C4-2B (cell line): ENCODE results near the gene JUP.
A peak's percentile ranks its signal among the peaks of the same experiment; 100 is the strongest.

ENCODE experiments used
- H3K27ac ChIP-seq: fragments of 450-650 bp; 2 replicates; pipeline ENCODE4 v1.5.1; 2017
- ZFX ChIP-seq: fragments of 450-650 bp; IDR thresholded peaks from 2 replicates; pipeline ENCODE4 v1.6.1; 2017
- TF ChIP-seq, protein P1 (sequence below): fragments of 450-650 bp; conservative IDR thresholded peaks from 2 replicates; pipeline ENCODE4 v1.5.1; 2017; ENCODE audit warnings: mild to moderate bottlenecking

JUP gene

DNA sequence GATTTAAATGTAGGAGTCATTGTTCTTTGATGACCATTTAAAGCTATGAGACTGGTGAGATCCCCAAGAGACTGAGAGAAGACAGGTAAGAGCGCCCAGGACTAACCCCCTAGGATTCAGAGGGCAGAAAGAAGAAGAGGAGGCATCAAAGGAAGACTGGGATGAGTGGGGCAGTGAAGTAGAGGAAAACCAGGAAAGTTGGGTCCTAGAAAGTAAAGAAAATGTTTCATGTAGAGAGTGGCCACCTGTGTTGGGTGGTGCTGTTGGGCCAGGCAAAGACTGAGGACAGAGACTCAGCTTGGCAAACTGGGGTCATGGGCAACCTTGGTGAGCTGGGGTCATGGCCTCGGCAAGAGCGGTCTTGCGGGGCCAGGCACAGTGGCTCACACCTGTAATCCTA is 50.8 kb downstream of the JUP start:
- TF ChIP-seq, protein P1, sequence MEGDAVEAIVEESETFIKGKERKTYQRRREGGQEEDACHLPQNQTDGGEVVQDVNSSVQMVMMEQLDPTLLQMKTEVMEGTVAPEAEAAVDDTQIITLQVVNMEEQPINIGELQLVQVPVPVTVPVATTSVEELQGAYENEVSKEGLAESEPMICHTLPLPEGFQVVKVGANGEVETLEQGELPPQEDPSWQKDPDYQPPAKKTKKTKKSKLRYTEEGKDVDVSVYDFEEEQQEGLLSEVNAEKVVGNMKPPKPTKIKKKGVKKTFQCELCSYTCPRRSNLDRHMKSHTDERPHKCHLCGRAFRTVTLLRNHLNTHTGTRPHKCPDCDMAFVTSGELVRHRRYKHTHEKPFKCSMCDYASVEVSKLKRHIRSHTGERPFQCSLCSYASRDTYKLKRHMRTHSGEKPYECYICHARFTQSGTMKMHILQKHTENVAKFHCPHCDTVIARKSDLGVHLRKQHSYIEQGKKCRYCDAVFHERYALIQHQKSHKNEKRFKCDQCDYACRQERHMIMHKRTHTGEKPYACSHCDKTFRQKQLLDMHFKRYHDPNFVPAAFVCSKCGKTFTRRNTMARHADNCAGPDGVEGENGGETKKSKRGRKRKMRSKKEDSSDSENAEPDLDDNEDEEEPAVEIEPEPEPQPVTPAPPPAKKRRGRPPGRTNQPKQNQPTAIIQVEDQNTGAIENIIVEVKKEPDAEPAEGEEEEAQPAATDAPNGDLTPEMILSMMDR, result no peak
- no peak for TF ChIP-seq ZFX
- no peak overlapping the region for H3K27ac ChIP-seq

DNA sequence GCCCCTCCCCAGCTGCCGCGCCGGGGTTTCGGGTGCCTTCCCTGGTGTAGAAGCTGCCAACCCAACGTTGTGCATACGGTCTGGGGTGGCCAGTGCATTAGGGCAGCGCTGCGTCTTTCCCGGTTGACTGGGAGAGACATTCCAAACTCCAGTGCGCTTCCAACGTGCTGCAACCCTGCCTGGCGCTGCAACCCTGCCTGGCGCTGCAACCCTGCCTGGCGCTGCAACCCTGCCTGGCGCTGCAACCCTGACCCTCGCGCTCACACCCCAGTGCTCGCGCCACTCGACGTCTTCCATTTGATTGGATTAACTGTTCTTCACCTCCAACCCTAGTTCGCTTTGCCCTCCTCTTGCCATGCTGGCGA is 51.6 kb downstream of the JUP start:
- peak overlapping the region; percentile 34 for H3K27ac ChIP-seq
- TF ChIP-seq, protein P1, result no peak
- no peak for TF ChIP-seq ZFX

DNA sequence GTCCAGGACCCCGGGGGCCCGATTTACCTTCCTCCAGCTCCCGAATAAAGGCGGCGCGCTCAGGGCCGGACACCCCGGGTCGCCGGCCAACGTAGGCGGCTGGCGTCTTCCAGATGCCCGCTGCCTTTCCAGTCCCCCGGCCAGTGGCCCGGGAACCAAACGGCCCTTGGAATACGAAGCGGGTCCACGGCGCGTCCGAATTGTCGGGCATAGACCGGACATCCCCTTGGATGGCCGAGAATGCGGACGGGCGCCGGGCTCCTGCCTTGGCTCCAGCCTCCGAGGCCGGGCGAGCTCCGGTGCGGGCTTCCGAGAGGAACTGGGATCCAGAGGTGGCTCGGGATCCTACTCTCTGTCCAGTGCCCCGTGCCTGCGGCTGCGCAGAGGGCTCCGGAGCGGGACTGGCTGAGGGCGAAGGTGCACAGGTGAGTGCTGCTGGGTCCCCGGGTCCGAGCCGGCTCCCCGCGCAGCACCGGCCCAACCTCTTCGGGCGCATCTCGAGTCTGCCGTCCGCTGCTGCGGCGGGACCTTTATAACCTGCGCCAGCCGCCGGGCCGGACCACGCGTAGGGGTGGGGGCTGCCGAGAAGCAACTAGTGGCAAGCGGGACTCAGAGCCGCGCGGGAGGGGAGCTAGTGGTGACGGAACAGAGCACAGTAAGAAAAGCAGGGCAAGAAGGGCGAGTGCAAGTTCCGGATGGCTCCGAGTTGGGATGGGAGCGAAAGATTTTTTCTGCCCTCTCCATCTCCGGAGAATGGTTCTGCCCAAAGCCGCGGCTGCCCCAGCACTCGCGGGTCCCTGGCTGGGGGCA is 52.2 kb downstream of the JUP start, which contains the start of gene HAP1:
TSS of gene HAP1 (minus strand) at position 505 of the 810 bp plus-strand sequence. CDS start at position 496, 9 bp downstream.
- peak within 1 kb of the TSS; percentile 34 for H3K27ac ChIP-seq
- TF ChIP-seq, protein P1, result no peak
- TF ChIP-seq ZFX, result no peak

DNA sequence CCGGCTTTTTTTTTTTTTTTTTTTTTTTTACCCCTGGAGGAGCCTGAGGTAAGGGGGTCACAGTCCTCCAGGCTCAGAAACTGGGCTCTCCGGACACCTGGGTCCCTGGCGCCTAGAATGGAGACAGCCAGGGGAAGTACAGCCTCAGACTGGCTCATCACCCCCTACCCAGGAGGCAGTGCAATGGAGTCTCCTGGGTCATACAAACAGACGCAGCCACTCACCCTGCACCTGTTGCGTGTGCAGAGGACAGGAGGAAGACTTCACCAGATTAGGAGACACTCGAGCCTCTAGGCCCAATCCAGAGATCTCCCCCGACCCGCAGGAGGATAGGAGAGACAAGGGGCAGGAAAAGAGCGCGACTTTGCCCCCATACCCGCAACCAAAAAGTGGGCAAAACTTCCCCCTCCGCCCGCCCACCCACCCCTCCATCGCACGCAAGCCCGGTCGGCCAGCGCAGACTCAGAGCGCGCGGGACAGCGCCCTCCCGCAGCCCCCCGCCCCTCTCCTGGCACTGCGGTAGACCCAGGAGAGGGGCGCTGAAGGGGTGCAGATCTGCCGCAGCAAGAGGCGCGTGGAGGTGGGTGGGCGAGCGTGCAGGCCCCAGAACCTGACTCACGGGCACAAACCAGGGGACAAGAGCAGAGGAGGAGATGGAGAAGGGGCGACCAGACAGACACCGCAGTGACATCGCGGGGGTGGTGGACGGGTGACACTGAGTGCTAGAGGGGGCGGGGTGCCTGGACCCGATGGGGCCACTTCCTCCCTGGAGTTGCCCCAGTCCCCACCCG is 53.0 kb downstream of the JUP start:
- H3K27ac ChIP-seq, result no peak overlapping the region; the same call in 1 of the 2 replicates
- TF ChIP-seq, protein P1, result no peak
- no peak for TF ChIP-seq ZFX

DNA sequence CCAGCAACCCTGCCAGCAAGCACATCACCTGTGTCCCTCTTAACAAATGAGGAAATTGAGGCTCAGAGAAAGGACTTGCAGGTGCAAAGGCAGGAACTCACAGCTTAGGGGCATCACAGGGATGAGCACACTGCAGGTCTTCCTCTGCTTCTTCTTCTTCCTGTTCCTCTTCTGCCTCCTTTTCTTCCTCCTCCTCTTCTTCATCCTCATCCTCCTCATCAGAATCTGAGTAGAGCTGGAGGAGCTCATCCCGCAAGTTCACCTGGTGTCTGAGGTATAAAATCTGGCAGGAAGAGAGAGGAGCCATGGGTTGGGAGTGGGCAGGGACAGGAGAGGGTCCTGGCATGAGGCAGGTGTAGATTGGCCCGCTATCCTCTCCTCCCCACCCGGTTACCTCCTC is 54.7 kb downstream of the JUP start:
- no peak for TF ChIP-seq ZFX
- TF ChIP-seq, protein P1, result no peak
- no peak overlapping the region for H3K27ac ChIP-seq

DNA sequence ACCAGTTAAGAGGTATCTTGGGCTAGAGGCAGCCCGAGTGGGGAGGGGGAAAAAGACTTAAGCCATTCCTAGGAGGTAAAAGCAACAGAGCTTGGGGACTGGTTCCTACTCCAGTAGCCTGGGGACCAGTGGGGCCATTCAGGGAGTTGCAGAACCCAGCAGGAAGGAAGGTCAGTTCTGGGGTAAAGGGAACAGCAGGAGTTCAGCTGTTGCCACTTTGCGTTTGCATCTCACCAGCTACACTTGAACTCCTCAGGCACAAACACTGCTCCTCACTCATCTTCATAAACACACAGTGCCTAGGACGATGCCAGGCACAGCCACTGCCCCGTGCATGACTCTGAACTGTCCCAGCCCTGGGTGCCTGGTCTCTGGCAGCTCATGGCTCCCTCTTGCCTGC is 56.0 kb downstream of the JUP start:
- no peak for TF ChIP-seq ZFX
- TF ChIP-seq, protein P1, result no peak

DNA sequence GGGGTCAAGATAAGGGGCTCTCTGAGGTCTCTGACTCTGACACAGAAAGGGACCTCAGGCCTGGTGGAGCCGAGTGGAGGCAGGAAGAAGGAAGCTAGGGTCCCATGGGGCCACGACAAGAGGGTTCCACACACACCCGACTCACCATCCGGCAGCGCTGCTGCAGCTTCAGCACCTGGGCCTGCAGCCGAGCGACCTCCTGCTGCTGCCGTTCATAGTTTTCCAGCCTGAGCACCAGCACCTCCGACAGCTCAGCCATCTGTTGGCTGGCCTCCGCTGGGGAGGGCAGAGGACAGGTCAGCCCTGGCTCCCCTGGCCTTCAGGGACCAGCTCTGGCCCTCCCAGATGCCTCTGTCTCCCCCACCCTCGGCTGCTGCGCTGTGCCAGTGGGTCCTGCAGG is 58.5 kb downstream of the JUP start:
- TF ChIP-seq, protein P1, result no peak
- no peak for TF ChIP-seq ZFX
- H3K27ac ChIP-seq, result no peak overlapping the region

More for the DNA sequence above, 56.0 kb downstream of the JUP start:
- no peak overlapping the region for H3K27ac ChIP-seq
